ENCODE results near the gene USP32. TPM values are rescaled to one million over a fixed set of nuclear protein-coding genes. Genes with fewer than 3 reads are reported as not detected.

The USP32 gene
- total RNA-seq (2021; fragmentation: NEBNext Ultra II Directional; extraction: Animal tissue kit (Norgen Biotek cat#: 25700)), result 109 and 112 TPM in 2 replicates
- 22.3 and 29.6 TPM in 2 replicates for polyA plus RNA-seq (2011; rRNA removed)
- 41.9 TPM for polyA plus RNA-seq (2011; cell fraction: cytosol; rRNA removed)
- polyA plus RNA-seq (2011; cell fraction: nucleus; rRNA removed), result 32.1 TPM
- 67.3 to 78.5 TPM (median 75.3 TPM) in 4 replicates for polyA plus RNA-seq (2012, experiment 1 of 2)
- polyA plus RNA-seq (2012, experiment 2 of 2), result 3.0 TPM
- 47.6 TPM for polyA plus RNA-seq (2013, experiment 1 of 2)
- 47.9 TPM for polyA plus RNA-seq (2013, experiment 2 of 2)
- polyA minus RNA-seq (2011; rRNA and poly(A)+ RNA removed), result 84.2 and 123 TPM in 2 replicates
- polyA minus RNA-seq (2011; cell fraction: cytosol; rRNA and poly(A)+ RNA removed), result 74.0 TPM
- 88.5 TPM for polyA minus RNA-seq (2011; cell fraction: nucleus; rRNA and poly(A)+ RNA removed)
- long read RNA-seq, experiment 1, full-length matches to known transcripts, result 4 of 42 reads
- long read RNA-seq, experiment 1, partial matches to known transcripts, result 30 of 42 reads
- long read RNA-seq, experiment 1, other reads (novel, unspliced or antisense), result 8 of 42 reads
- long read RNA-seq, experiment 2, partial matches to known transcripts, result 8 of 14 reads
- long read RNA-seq, experiment 2, other reads (novel, unspliced or antisense), result 6 of 14 reads

GRCh38 chr17:60392042-60392844 lies at the start of gene USP32:
TSS of gene USP32 (minus strand) at chr17:60392133. CDS start at chr17:60391939, 194 bp downstream.
- Histone ChIP-seq H3K23ac (ENCODE audit: insufficient read length) (no peak within 1 kb of the TSS), H3K4me1 (replicated peaks in 1 of 4; ENCODE audit: control insufficient read depth in 3 of 4, insufficient read depth in 4 of 4, low read length in 3 of 4) (peaks cover 0 to 13% (median 4%) of the 10 kb centered on the region in 4 experiments; a peak in 5 of 7 replicates), H3K79me2 (ENCODE audit: control insufficient read depth in 1 of 2, insufficient read depth in 2 of 2, low read length in 2 of 2) (peaks cover 6 to 42% of the 10 kb centered on the region in 2 experiments; a peak in 3 of 4 replicates), H3K4me3 (ENCODE audit: extremely low read depth in 1 of 4, insufficient read depth in 2 of 4, low read depth in 3 of 4, low read length in 4 of 4) (peak within 1 kb of the TSS; percentile 80 to 96 (median 90)), H4K20me1 (replicated peaks in 1 of 2; ENCODE audit: control insufficient read depth in 1 of 2, insufficient read depth in 2 of 2, low read length in 2 of 2) (no peaks in the 10 kb centered on the region), H3K36me3 (ENCODE audit: control insufficient read depth in 2 of 4, insufficient read depth in 4 of 4, low read length in 3 of 4) (no peaks in the 10 kb centered on the region), H4K91ac (replicated peaks; ENCODE audit: insufficient read length, low read length) (peak within 1 kb of the TSS; percentile 25), H3K9me3 (ENCODE audit: insufficient read depth in 2 of 2, low read depth in 1 of 2, low read length in 1 of 2) (no peaks in the 10 kb centered on the region), H3K79me1 (ENCODE audit: low read depth, low read length) (no peaks in the 10 kb centered on the region), H3K27ac (ENCODE audit: low read depth, low read length) (peak within 1 kb of the TSS; percentile 97), H3K23me2 (ENCODE audit: low read depth, low read length) (peaks cover 14% of the 10 kb centered on the region), H4K8ac (ENCODE audit: extremely low read depth, insufficient read depth, low read length) (peak within 1 kb of the TSS; percentile 22; the same call in 1 of the 2 replicates), H3K14ac (ENCODE audit: insufficient read length) (no peak within 1 kb of the TSS), H3K18ac (ENCODE audit: extremely low read depth, low read length) (peak within 1 kb of the TSS; percentile 97), H3K9ac (replicated peaks in 1 of 4; ENCODE audit: extremely low read depth in 1 of 4, low read depth in 3 of 4, low read length in 3 of 4) (peak within 1 kb of the TSS; percentile 87 to 92 (median 90)), H3K4me2 (ENCODE audit: insufficient read depth in 1 of 2, low read depth in 2 of 2, low read length in 2 of 2) (peak within 1 kb of the TSS; percentile 89 to 98), H2BK12ac (ENCODE audit: low read depth, low read length) (peak within 1 kb of the TSS; percentile 97), H2BK5ac (ENCODE audit: low read depth, low read length) (peak within 1 kb of the TSS; percentile 97), H4K5ac (ENCODE audit: insufficient read length, low read depth, low read length) (peak within 1 kb of the TSS; percentile 88), H3K27me3 (replicated peaks in 1 of 4; ENCODE audit: control insufficient read depth in 3 of 4, extremely low read depth in 1 of 4, insufficient read depth in 3 of 4, low read length in 3 of 4) (no peaks in the 10 kb centered on the region), H2BK15ac (ENCODE audit: low read length) (peak within 1 kb of the TSS; percentile 25), H2BK20ac (ENCODE audit: low read length) (no peak within 1 kb of the TSS), H2AFZ (ENCODE audit: low read length) (peak within 1 kb of the TSS; percentile 72; the same call in 1 of the 2 replicates), H2BK120ac (replicated peaks; ENCODE audit: low read depth, low read length) (peak within 1 kb of the TSS; percentile 6), H3K56ac (replicated peaks; ENCODE audit: insufficient read length, low read depth, low read length) (peak within 1 kb of the TSS; percentile 73), H3K4ac (replicated peaks; ENCODE audit: insufficient read length, low read depth, low read length) (peak within 1 kb of the TSS; percentile 7), H2AK5ac (ENCODE audit: low read depth, low read length) (peak within 1 kb of the TSS; percentile 94; the same call in 1 of the 2 replicates)
- ChIA-PET POLR2A (ENCODE audit: partially characterized antibody) (interaction anchor here (0.6 to 1.8 kb wide), 11 partner anchors 8 to 234 kb away, joined by 3 to 6 read pairs (median 3); partner anchors contain the start of gene PPM1D), CTCF (ENCODE audit: partially characterized antibody) (interaction anchor here (1.4 kb wide), 1 partner anchor 13 kb away, joined by 4 read pairs; no protein-coding TSS in a partner anchor)
- WGBS, 2 experiments (ENCODE audit: extremely low coverage in 1 of 2, insufficient coverage in 1 of 2, insufficient read length in 1 of 2, insufficient replicate concordance in 2 of 2, low coverage in 1 of 2, low lambda C conversion rate in 2 of 2, missing lambda C conversion rate in 1 of 2), result 1% methylated on average over 27 of the region's 68 CpGs; no CpG with 5 or more reads in 1 of the 2 experiments
- FAIRE-seq, result no peak
- peak; percentile 95 to 97 for DNase-seq (ENCODE audit: low read depth in 1 of 2, low spot score in 2 of 2)
- TF ChIP-seq CHD1 (IDR thresholded peaks at IDR 0.05; ENCODE audit: low read depth, low read length) (no peak), KDM4A (IDR thresholded peaks at IDR 0.05; ENCODE audit: low read depth, low read length, severe bottlenecking) (no peak), POU5F1 (IDR thresholded peaks at IDR 0.05; ENCODE audit: low read depth, low read length) (no peak), KDM5A (IDR thresholded peaks at IDR 0.05; ENCODE audit: low read length) (no peak)
